ENCODE data around the gene MED27.

MED27 gene

GRCh38 chr9:132048201-132048600 lies 31.5 kb downstream of the MED27 start:
- Histone ChIP-seq H3K4me1 (ENCODE audit: control insufficient read depth in 1 of 2, insufficient read depth in 1 of 2, low read depth in 1 of 2, low read length in 1 of 2) (peaks cover 18 to 20% of the 10 kb centered on the region in 2 experiments), H3K27me3 (no peaks in the 10 kb centered on the region), H3K4me3 (ENCODE audit: low read depth in 1 of 2, low read length in 1 of 2) (no peak overlapping the region), H3K27ac (no peak overlapping the region), H3K36me3 (no peaks in the 10 kb centered on the region), H3K9me3 (no peaks in the 10 kb centered on the region)
- no peak for TF ChIP-seq CTCF (IDR thresholded peaks at IDR 0.05)

GRCh38 chr9:132046456-132046855 lies 33.2 kb downstream of the MED27 start:
- H3K9me3 ChIP-seq = no peaks in the 10 kb centered on the region
- no peak overlapping the region for H3K4me3 ChIP-seq (ENCODE audit: low read depth in 1 of 2, low read length in 1 of 2)
- TF ChIP-seq CTCF (IDR thresholded peaks at IDR 0.05) = no peak
- H3K27me3 ChIP-seq = no peaks in the 10 kb centered on the region
- H3K4me1 ChIP-seq (ENCODE audit: control insufficient read depth in 1 of 2, insufficient read depth in 1 of 2, low read depth in 1 of 2, low read length in 1 of 2) = peaks cover 18 to 20% of the 10 kb centered on the region in 2 experiments
- H3K36me3 ChIP-seq = peaks cover 6% of the 10 kb centered on the region
- H3K27ac ChIP-seq = no peak overlapping the region

- H3K36me3 ChIP-seq = peaks cover 9% of the 10 kb centered on the region
- H3K9me3 ChIP-seq = no peaks in the 10 kb centered on the region
Observed at GRCh38 chr9:132044176-132044875, 35.3 kb downstream of the MED27 start.

GRCh38 chr9:132043708-132044107 lies 36.0 kb downstream of the MED27 start:
- no peaks in the 10 kb centered on the region for H3K27me3 ChIP-seq
- H3K27ac ChIP-seq = no peak overlapping the region
- peaks cover 9% of the 10 kb centered on the region for H3K36me3 ChIP-seq
- no peak for TF ChIP-seq CTCF (IDR thresholded peaks at IDR 0.05)
- H3K4me3 ChIP-seq (ENCODE audit: low read depth in 1 of 2, low read length in 1 of 2) = no peak overlapping the region
- H3K4me1 ChIP-seq (ENCODE audit: control insufficient read depth in 1 of 2, insufficient read depth in 1 of 2, low read depth in 1 of 2, low read length in 1 of 2) = peaks cover 4 to 5% of the 10 kb centered on the region in 2 experiments
- no peaks in the 10 kb centered on the region for H3K9me3 ChIP-seq

More at GRCh38 chr9:132044176-132044875, 35.3 kb downstream of the MED27 start:
- Histone ChIP-seq H3K27me3 (no peaks in the 10 kb centered on the region), H3K4me1 (ENCODE audit: control insufficient read depth in 1 of 2, insufficient read depth in 1 of 2, low read depth in 1 of 2, low read length in 1 of 2) (peaks cover 8 to 12% of the 10 kb centered on the region in 2 experiments), H3K27ac (no peak overlapping the region), H3K4me3 (ENCODE audit: low read depth in 1 of 2, low read length in 1 of 2) (no peak overlapping the region)
- TF ChIP-seq CTCF (IDR thresholded peaks at IDR 0.05) = no peak

- Histone ChIP-seq H3K4me3 (ENCODE audit: low read depth in 1 of 2, low read length in 1 of 2) (no peak overlapping the region), H3K27me3 (no peaks in the 10 kb centered on the region), H3K36me3 (peaks cover 9% of the 10 kb centered on the region), H3K27ac (no peak overlapping the region), H3K9me3 (no peaks in the 10 kb centered on the region), H3K4me1 (ENCODE audit: control insufficient read depth in 1 of 2, insufficient read depth in 1 of 2, low read depth in 1 of 2, low read length in 1 of 2) (no peaks in the 10 kb centered on the region)
- TF ChIP-seq CTCF (IDR thresholded peaks at IDR 0.05) = no peak
Observed at GRCh38 chr9:132042324-132042723, 37.3 kb downstream of the MED27 start.
